ENCODE results near the gene ABCA2.
A peak's percentile ranks its signal among the peaks of the same experiment; 100 is the strongest.

Gene ABCA2

DNA sequence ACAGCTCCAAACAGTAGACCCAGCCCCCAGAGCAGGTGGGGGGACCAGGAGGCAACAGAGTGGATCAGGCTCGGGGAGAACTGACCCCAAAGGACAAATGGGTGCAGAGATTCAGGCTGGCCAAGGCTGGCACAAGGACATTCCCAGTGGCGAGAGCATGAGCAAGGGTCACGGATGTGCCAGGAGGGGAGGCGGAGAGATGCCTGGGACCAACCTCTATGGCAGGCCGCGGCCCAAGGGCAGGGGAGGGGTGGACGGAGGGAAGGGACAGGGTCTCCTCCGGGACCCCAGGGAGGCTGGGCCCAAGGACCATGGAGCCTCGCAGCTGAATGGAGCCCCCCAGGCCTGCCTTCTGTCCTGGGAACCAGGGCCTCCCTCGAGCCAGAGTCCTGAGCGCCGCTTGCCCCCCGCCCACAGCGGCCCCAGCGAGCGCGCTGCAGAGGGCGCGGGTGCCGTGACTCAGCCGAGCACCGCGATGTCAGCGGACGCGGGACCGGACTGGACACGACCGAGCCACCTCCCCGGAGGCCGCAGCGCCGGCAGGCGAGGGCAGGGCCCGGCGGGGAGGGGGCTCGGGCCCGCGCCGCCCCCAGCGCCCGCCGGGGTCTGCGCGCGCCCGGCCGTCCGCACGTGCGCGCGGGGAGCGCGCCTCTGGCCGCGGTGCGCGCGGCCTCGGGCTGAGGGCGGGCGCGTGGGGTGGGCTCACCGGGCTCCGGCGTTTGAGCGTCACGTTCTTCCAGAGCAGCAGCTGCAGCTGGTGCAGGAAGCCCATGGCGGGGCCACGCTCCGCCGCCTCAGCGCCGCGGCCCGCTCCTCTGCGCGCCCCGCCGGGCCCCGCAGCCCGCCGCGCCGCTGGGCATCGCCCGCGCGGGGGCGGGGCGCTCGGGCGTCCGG lies at the start of gene ABCA2:
Gene ABCA2, minus strand, starts transcription at position 869 of the 894 bp plus-strand sequence. Its CDS starts 97 bp downstream, at position 772.
- no peak for TF ChIP-seq CTCF (IDR thresholded peaks at IDR 0.05)
- peak within 1 kb of the TSS; percentile 64 to 82 for H3K27ac ChIP-seq
- no peak for DNase-seq (ENCODE audit: low spot score)
- H3K4me3 ChIP-seq: peak within 1 kb of the TSS; percentile 85

- TF ChIP-seq CTCF (IDR thresholded peaks at IDR 0.05): no peak
- Histone ChIP-seq H3K27ac (peak within 1 kb of the TSS in 1 of 2 donors; percentile 68), H3K4me3 (peak within 1 kb of the TSS; percentile 72)
- DNase-seq (ENCODE audit: low spot score): no peak
Measured at GRCh38 chr9:137077010-137077747, 49.1 kb upstream of the ABCA2 start, which contains the start of gene UAP1L1. Gene UAP1L1, plus strand, starts transcription at chr9:137077517. Its CDS starts 16 bp downstream, at chr9:137077533.

DNA sequence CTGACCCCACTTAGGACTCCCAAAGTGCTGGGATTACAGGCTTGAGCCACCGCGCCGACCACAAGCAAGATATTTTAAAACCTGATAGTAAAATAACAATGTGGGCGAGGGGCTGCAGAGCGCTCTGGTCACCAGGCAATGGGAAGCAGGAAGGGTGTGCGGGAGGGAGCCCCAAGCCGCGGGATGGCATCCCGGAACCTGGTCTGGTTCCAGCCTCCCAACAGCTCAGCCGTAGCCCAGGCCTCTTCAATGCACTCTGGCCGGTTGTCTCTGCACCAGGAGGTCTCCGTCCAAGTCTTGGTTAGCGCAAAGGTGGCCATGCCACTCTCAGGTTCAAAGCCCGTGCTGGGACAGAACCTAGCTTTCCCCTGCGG lies 48.6 kb upstream of the ABCA2 start:
- DNase-seq (ENCODE audit: low spot score): no peak
- TF ChIP-seq CTCF (IDR thresholded peaks at IDR 0.05): no peak
- Histone ChIP-seq H3K27ac (peak overlapping the region in 1 of 2 donors; percentile 68), H3K4me3 (peak overlapping the region; percentile 72)

DNA sequence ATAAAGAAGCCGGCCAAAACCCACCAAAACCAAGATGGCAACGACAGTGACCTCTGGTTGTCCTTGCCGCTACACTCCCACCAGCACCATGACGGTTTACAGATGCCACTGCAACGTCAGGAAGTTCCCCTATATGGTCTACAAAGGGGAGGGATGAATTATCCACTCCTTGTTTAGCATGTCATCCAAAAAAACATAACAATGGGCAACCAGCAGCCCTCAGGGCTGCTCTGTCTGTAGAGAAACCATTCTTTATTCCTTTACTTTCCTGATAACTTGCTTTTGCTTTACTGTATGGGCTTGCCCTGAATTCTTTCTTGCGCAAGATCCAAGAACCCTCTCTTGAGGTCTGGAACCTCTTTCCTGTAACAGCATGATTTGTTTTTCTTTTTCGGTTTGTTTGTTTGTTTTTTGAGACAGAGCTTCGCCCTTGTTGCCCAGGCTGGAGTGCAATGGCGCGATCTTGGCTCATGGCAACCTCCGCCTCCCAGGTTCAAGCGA lies 47.3 kb upstream of the ABCA2 start:
- no peak for TF ChIP-seq CTCF (IDR thresholded peaks at IDR 0.05)
- DNase-seq (ENCODE audit: low spot score): no peak
- Histone ChIP-seq H3K4me3 (no peak overlapping the region), H3K27ac (no peak overlapping the region)

- Histone ChIP-seq H3K4me3 (no peak overlapping the region), H3K27ac (no peak overlapping the region)
- no peak for DNase-seq (ENCODE audit: low spot score)
- no peak for TF ChIP-seq CTCF (IDR thresholded peaks at IDR 0.05)
Measured at GRCh38 chr9:137074657-137075274, 46.7 kb upstream of the ABCA2 start.

- Histone ChIP-seq H3K4me3 (no peak overlapping the region), H3K27ac (no peak overlapping the region)
- TF ChIP-seq CTCF (IDR thresholded peaks at IDR 0.05): no peak
- no peak for DNase-seq (ENCODE audit: low spot score)
Measured at GRCh38 chr9:137073992-137074399, 46.0 kb upstream of the ABCA2 start.
